Kidney (tissue), 14 donors: ENCODE data around the gene SAFB. TPM values are rescaled to one million over a fixed set of nuclear protein-coding genes. Genes with fewer than 3 reads are reported as not detected.

Source experiments
- DNase-seq, 5 donors: peaks; one replicate each; pipeline ENCODE4 v3.0.0-alpha.2; 2013 to 2020
- FAIRE-seq: peaks from 2 replicates; lab custom pipeline; 2012; peaks lifted over from hg19 to GRCh38; lab: Jason Lieb, UNC
- H3K27ac ChIP-seq, 2 donors: one replicate each; pipeline ENCODE4 v1.7.0; 2013; ENCODE audit warnings: low read depth in 2 of 2, low read length in 2 of 2, inconsistent platforms in 1 of 2
- H3K27me3 ChIP-seq: one replicate; pipeline ENCODE4 v1.7.1; 2013; ENCODE audit warnings: low read length, inconsistent platforms; ENCODE audit not compliant: control insufficient read depth, insufficient read depth
- H3K36me3 ChIP-seq, 3 donors: one replicate each; pipeline versions ENCODE4 v1.7.0 to v1.7.1; 2013; ENCODE audit warnings: low read length in 3 of 3, control low read depth in 1 of 3, inconsistent platforms in 1 of 3; ENCODE audit not compliant: insufficient read depth in 3 of 3, control insufficient read depth in 2 of 3
- H3K4me1 ChIP-seq, 3 donors: one replicate each; pipeline versions ENCODE4 v1.7.0 to v1.7.1; 2013; ENCODE audit warnings: low read length in 3 of 3, inconsistent platforms in 1 of 3, low read depth in 1 of 3; ENCODE audit not compliant: control insufficient read depth in 2 of 3, insufficient read depth in 2 of 3
- H3K4me3 ChIP-seq, 3 donors: one replicate each; pipeline versions ENCODE4 v1.7.0 to v1.8.1; 2013; ENCODE audit warnings: low read length in 3 of 3, control low read depth in 1 of 3, inconsistent platforms in 1 of 3
- H3K9ac ChIP-seq, 3 donors: one replicate each; pipeline versions ENCODE4 v1.7.0 to v1.7.1; 2013; ENCODE audit warnings: low read length in 3 of 3, control low read depth in 1 of 3, inconsistent platforms in 1 of 3
- H3K9me3 ChIP-seq, 3 donors: one replicate each; pipeline versions ENCODE4 v1.7.0 to v1.7.1; 2013; ENCODE audit warnings: low read length in 3 of 3, control low read depth in 1 of 3, inconsistent platforms in 1 of 3; ENCODE audit not compliant: control insufficient read depth in 2 of 3, insufficient read depth in 1 of 3
- CTCF ChIP-seq: IDR thresholded peaks from 3 replicates; pipeline ENCODE4 v1.5.1; 2012; ENCODE audit warnings: mild to moderate bottlenecking, moderate library complexity, borderline replicate concordance; ENCODE audit not compliant: insufficient read depth; ENCODE audit errors: extremely low read depth
- intact Hi-C: fragments of 100-400 bp; cut with DNase I; formaldehyde crosslinking; loops from one replicate; pipeline ENCODE4 v1.11.1; 2022
- polyA plus RNA-seq: library from polyadenylated mRNA; stranded (reverse); fragments of 350-450 nt; fragmentation: Illumina TruSeq; extraction: RNeasy Lipid Tissue Mini Kit (QIAGEN cat#74804); gene quantifications from one replicate; pipeline ENCODE4 v1.2.3, GENCODE V29; 2014; ENCODE audit warnings: low read depth, low replicate concordance; ENCODE audit not compliant: insufficient read depth
- total RNA-seq: library from RNA; stranded (reverse); fragmentation: NEBNext Ultra II Directional; extraction: Animal tissue kit (Norgen Biotek cat#: 25700); gene quantifications from one replicate; pipeline ENCODE4 v1.2.1, GENCODE V29; 2021
- donor health status: control.
- donor health status: control.
- donor health status: control.
- donor health status: control.
- donor health status: control.
- donor health status: DM: yes; HTN: yes; CAD: no.
- donor health status: Normal renal cell carcinoma (clear cell type).

The SAFB gene
- total and polyA plus RNA-seq, 2 donors from 2014 or later, result 35.0 to 88.6 TPM

GRCh38 chr19:5580161-5580571 is 42.7 kb upstream of the SAFB start:
- no peaks in the 10 kb centered on the region for H3K27me3 ChIP-seq
- no peak overlapping the region for H3K9ac ChIP-seq
- H3K36me3 ChIP-seq, result no peaks in the 10 kb centered on the region
- FAIRE-seq (no peak), DNase-seq (peak in 1 of 5 donors; percentile 51)
- no peak for TF ChIP-seq CTCF
- H3K4me3 ChIP-seq, result no peak overlapping the region
- intact Hi-C loops, result no loop called here
- H3K27ac ChIP-seq, result no peak overlapping the region
- no peaks in the 10 kb centered on the region for H3K9me3 ChIP-seq
- H3K4me1 ChIP-seq, result peaks cover 0 to under 1% (median 0%) of the 10 kb centered on the region in 3 donors

GRCh38 chr19:5585461-5586299 is 37.2 kb upstream of the SAFB start:
- H3K36me3 ChIP-seq, result peaks cover 0 to 44% (median 26%) of the 10 kb centered on the region in 3 donors
- FAIRE-seq (no peak), DNase-seq (peak; percentile 79 to 87 (median 83))
- no peaks in the 10 kb centered on the region for H3K9me3 ChIP-seq
- H3K4me1 ChIP-seq, result peaks cover 0 to 11% (median 11%) of the 10 kb centered on the region in 3 donors
- no peak overlapping the region for H3K4me3 ChIP-seq
- TF ChIP-seq CTCF, result no peak
- H3K27me3 ChIP-seq, result no peaks in the 10 kb centered on the region
- peak overlapping the region in 1 of 3 donors; percentile 51 for H3K9ac ChIP-seq
- intact Hi-C loops, result no loop called here
- H3K27ac ChIP-seq, result peak overlapping the region in 1 of 2 donors; percentile 57

- Histone ChIP-seq H3K4me3 (no peak overlapping the region), H3K27me3 (no peaks in the 10 kb centered on the region), H3K27ac (no peak overlapping the region), H3K9me3 (no peaks in the 10 kb centered on the region), H3K9ac (no peak overlapping the region), H3K4me1 (peaks cover 0 to 11% (median 11%) of the 10 kb centered on the region in 3 donors), H3K36me3 (peaks cover 0 to 46% (median 27%) of the 10 kb centered on the region in 3 donors)
- FAIRE-seq (no peak), DNase-seq (peak in 1 of 5 donors; percentile 64)
- intact Hi-C loops, result no loop called here
- TF ChIP-seq CTCF, result no peak
Observed at GRCh38 chr19:5586300-5587070, 36.4 kb upstream of the SAFB start.
